GM23338 (cell line): ENCODE data around the gene GSTM5. TPM values are rescaled to one million over a fixed set of nuclear protein-coding genes. Genes with fewer than 3 reads are reported as not detected.

Experiments
- ATAC-seq: fragments of 200-7000 bp; cut with Tn5 transposase; 3 replicates; pipeline ENCODE4 v1.9.1; 2020
- DNase-seq: peaks from one replicate; pipeline ENCODE4 v3.0.0-alpha.2; 2015; ENCODE audit warnings: low spot score
- H2AFZ ChIP-seq: fragments of 200-600 bp; sonication (generic); 2 replicates; pipeline ENCODE4 v1.8.0; 2016; ENCODE audit warnings: antibody characterized with exemption, mild to moderate bottlenecking, moderate library complexity
- H3F3A ChIP-seq: fragments of 200-600 bp; sonication (generic); replicated peaks from 2 replicates; pipeline ENCODE4 v1.8.0; 2017; ENCODE audit warnings: antibody characterized with exemption, mixed run types, low read depth
- H3K27ac ChIP-seq: fragments of 200-600 bp; sonication (generic); 2 replicates; pipeline ENCODE4 v1.6.1; 2016; ENCODE audit warnings: low read depth
- H3K27me3 ChIP-seq: fragments of 200-600 bp; sonication (generic); 2 replicates; pipeline ENCODE4 v1.8.0; 2016; ENCODE audit warnings: mild to moderate bottlenecking, mixed run types, moderate library complexity; ENCODE audit not compliant: insufficient read depth
- H3K36me3 ChIP-seq: fragments of 200-600 bp; sonication (generic); 2 replicates; pipeline ENCODE4 v1.8.0; 2016; ENCODE audit warnings: mild to moderate bottlenecking; ENCODE audit not compliant: insufficient read depth
- H3K4me1 ChIP-seq: fragments of 200-600 bp; sonication (generic); 2 replicates; pipeline ENCODE4 v1.8.0; 2016; ENCODE audit warnings: mild to moderate bottlenecking, moderate library complexity; ENCODE audit not compliant: insufficient read depth
- H3K4me2 ChIP-seq: fragments of 200-600 bp; sonication (generic); 2 replicates; pipeline ENCODE4 v1.7.1; 2017; ENCODE audit warnings: mixed run types
- H3K4me3 ChIP-seq: fragments of 200-600 bp; sonication (generic); 2 replicates; pipeline ENCODE4 v1.6.1; 2016; ENCODE audit warnings: mixed run types
- H3K79me2 ChIP-seq: fragments of 200-600 bp; sonication (generic); replicated peaks from 2 replicates; pipeline ENCODE4 v1.8.0; 2017; ENCODE audit warnings: mild to moderate bottlenecking; ENCODE audit not compliant: insufficient read depth
- H3K9me2 ChIP-seq: fragments of 200-600 bp; sonication (generic); 2 replicates; pipeline ENCODE4 v1.8.0; 2017; ENCODE audit not compliant: insufficient read depth
- H4K20me1 ChIP-seq: fragments of 200-600 bp; sonication (generic); replicated peaks from 2 replicates; pipeline ENCODE4 v1.8.0; 2017; ENCODE audit warnings: mild to moderate bottlenecking; ENCODE audit not compliant: insufficient read depth
- H3K27ac Mint-ChIP-seq: 2 replicates; pipeline ENCODE4 v1.8.0; 2020; ENCODE audit warnings: inconsistent platforms, mild to moderate bottlenecking, moderate library complexity, mixed read lengths
- H3K27me3 Mint-ChIP-seq: 3 replicates; pipeline ENCODE4 v1.8.0; 2022; ENCODE audit warnings: low read depth, mild to moderate bottlenecking, moderate library complexity, mixed read lengths, inconsistent platforms; ENCODE audit not compliant: insufficient read depth, poor library complexity
- H3K36me3 Mint-ChIP-seq: 3 replicates; pipeline ENCODE4 v1.8.0; 2021; ENCODE audit warnings: low read depth, mild to moderate bottlenecking, inconsistent platforms, moderate library complexity, mixed read lengths
- H3K4me1 Mint-ChIP-seq: 3 replicates; pipeline ENCODE4 v1.8.0; 2020; ENCODE audit warnings: mild to moderate bottlenecking, inconsistent platforms, mixed read lengths
- H3K4me3 Mint-ChIP-seq: 3 replicates; pipeline ENCODE4 v1.8.0; 2021; ENCODE audit warnings: moderate library complexity, mild to moderate bottlenecking, inconsistent platforms, mixed read lengths
- H3K9me3 Mint-ChIP-seq: 3 replicates; pipeline ENCODE4 v1.8.0; 2020; ENCODE audit warnings: moderate library complexity, mild to moderate bottlenecking, inconsistent platforms, mixed read lengths
- CREB1 ChIP-seq: fragments of 250-450 bp; sonication (Bioruptor Pico); IDR thresholded peaks from 2 replicates; pipeline ENCODE4 v1.5.0; 2020; ENCODE audit warnings: low read depth, mild to moderate bottlenecking, moderate library complexity
- EZH2 ChIP-seq: fragments of 200-600 bp; sonication (generic); IDR thresholded peaks from one replicate; pipeline ENCODE4 v1.8.0; 2017; ENCODE audit warnings: antibody characterized with exemption, mild to moderate bottlenecking, low read depth; ENCODE audit not compliant: unreplicated experiment
- EZH2phosphoT487 ChIP-seq: fragments of 200-600 bp; sonication (generic); IDR thresholded peaks from one replicate; pipeline ENCODE4 v1.8.1; 2018; ENCODE audit warnings: antibody characterized with exemption; ENCODE audit not compliant: unreplicated experiment
- JUNB ChIP-seq: IDR thresholded peaks from one replicate; pipeline ENCODE4 v1.6.1; 2016; ENCODE audit warnings: antibody characterized with exemption; ENCODE audit not compliant: unreplicated experiment
- NANOG ChIP-seq: IDR thresholded peaks from 2 replicates; pipeline ENCODE4 v1.6.1; 2016; ENCODE audit warnings: antibody characterized with exemption, borderline replicate concordance
- POLR2AphosphoS5 ChIP-seq: IDR thresholded peaks from 2 replicates; pipeline ENCODE4 v1.6.1; 2016; ENCODE audit warnings: antibody characterized with exemption, low read depth
- STAT1 ChIP-seq: IDR thresholded peaks from one replicate; pipeline ENCODE4 v1.6.1; 2016; ENCODE audit warnings: antibody characterized with exemption; ENCODE audit not compliant: unreplicated experiment
- ZNF114 ChIP-seq: fragments of 250-450 bp; sonication (Bioruptor Pico); IDR thresholded peaks from 2 replicates; pipeline ENCODE4 v1.5.0; 2020; ENCODE audit warnings: mild to moderate bottlenecking, moderate library complexity
- ZNF331 ChIP-seq: fragments of 250-450 bp; sonication (Bioruptor Pico); IDR thresholded peaks from 2 replicates; pipeline ENCODE4 v1.5.0; 2020; ENCODE audit warnings: low read depth, mild to moderate bottlenecking, moderate library complexity
- polyA plus RNA-seq: library from polyadenylated mRNA; unstranded; fragments of >200 nt; fragmentation: Nextera tagmentation; extraction: Ambion mirVana; gene quantifications from 2 replicates; pipeline ENCODE4 v1.2.1, GENCODE V29; 2016
- total RNA-seq: library from RNA; depleted of rRNA; stranded (reverse); fragments of >200 nt; shearing (Covaris generic); gene quantifications from 2 replicates; pipeline ENCODE4 v1.2.3, GENCODE V29; 2014
- TF ChIP-seq, protein P1 (sequence below): IDR thresholded peaks from 2 replicates; pipeline ENCODE4 v1.6.1; 2016; ENCODE audit warnings: antibody characterized with exemption
- TF ChIP-seq, protein P2 (sequence below): fragments of 250-450 bp; sonication (Bioruptor Pico); IDR thresholded peaks from 2 replicates; pipeline ENCODE4 v1.5.0; 2020; ENCODE audit warnings: mild to moderate bottlenecking, moderate library complexity
- TF ChIP-seq, protein P3 (sequence below): IDR thresholded peaks from one replicate; pipeline ENCODE4 v1.6.1; 2018; ENCODE audit warnings: antibody characterized with exemption; ENCODE audit not compliant: unreplicated experiment
- TF ChIP-seq, protein P4 (sequence below), 2 experiments: fragments of 200-600 bp in 1 of 2; sonication (generic) in 1 of 2; conservative IDR thresholded peaks; 2 replicates each; pipeline versions ENCODE4 v1.5.1 to v1.6.1; 2016 to 2017; ENCODE audit warnings: antibody characterized with exemption in 2 of 2, low read depth in 2 of 2, mild to moderate bottlenecking in 2 of 2, moderate library complexity in 1 of 2

Gene GSTM5
- total and polyA plus RNA-seq, 2 experiments from 2014 or later = 2.5 to 5.0 TPM

DNA sequence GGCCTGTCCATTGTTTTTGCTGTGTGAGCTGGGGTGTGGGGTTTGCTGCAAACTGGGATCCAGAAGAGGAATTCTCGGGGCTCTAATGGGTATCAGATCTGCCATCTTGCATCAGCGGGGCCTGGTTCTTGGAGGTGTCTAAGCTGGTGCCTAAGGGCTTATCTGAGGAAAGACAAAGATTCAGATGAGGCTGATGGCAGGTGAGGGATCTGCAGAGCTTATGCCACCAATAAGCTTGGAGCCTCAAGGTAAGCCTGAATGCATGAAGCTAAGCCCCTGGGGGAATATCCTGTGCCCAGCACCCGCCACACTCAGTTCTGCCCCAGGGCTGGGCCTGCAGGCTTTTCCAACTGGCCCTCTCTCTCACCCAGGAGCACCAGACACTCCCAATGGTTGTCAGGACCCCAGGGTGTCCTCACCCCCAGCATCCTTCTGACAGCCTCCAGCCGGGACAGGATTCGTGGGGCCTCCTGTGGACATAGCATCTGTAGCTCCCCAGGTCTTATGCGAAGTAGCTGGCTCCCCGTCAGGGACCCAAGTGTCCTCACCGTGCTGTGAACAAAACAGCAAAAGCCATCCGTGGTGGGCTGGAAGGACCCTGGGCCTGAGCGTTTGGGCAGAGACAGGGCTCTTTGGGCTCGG lies 38.3 kb downstream of the GSTM5 start:
- ATAC-seq (no peak), DNase-seq (no peak)
- no peak overlapping the region for H2AFZ ChIP-seq
- H3K4me3 ChIP-seq = no peak overlapping the region
- H3K36me3 ChIP-seq = no peaks in the 10 kb centered on the region
- no peak overlapping the region for H3K27ac ChIP-seq
- TF ChIP-seq EZH2phosphoT487 (no peak), JUNB (no peak), POLR2AphosphoS5 (no peak), ZNF114 (no peak), STAT1 (no peak), EZH2 (no peak), ZNF331 (CRISPR knock-in tag) (no peak), CREB1 (CRISPR knock-in tag) (no peak), NANOG (no peak)
- TF ChIP-seq, protein P1, sequence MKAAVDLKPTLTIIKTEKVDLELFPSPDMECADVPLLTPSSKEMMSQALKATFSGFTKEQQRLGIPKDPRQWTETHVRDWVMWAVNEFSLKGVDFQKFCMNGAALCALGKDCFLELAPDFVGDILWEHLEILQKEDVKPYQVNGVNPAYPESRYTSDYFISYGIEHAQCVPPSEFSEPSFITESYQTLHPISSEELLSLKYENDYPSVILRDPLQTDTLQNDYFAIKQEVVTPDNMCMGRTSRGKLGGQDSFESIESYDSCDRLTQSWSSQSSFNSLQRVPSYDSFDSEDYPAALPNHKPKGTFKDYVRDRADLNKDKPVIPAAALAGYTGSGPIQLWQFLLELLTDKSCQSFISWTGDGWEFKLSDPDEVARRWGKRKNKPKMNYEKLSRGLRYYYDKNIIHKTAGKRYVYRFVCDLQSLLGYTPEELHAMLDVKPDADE = no peak
- TF ChIP-seq, protein P2, sequence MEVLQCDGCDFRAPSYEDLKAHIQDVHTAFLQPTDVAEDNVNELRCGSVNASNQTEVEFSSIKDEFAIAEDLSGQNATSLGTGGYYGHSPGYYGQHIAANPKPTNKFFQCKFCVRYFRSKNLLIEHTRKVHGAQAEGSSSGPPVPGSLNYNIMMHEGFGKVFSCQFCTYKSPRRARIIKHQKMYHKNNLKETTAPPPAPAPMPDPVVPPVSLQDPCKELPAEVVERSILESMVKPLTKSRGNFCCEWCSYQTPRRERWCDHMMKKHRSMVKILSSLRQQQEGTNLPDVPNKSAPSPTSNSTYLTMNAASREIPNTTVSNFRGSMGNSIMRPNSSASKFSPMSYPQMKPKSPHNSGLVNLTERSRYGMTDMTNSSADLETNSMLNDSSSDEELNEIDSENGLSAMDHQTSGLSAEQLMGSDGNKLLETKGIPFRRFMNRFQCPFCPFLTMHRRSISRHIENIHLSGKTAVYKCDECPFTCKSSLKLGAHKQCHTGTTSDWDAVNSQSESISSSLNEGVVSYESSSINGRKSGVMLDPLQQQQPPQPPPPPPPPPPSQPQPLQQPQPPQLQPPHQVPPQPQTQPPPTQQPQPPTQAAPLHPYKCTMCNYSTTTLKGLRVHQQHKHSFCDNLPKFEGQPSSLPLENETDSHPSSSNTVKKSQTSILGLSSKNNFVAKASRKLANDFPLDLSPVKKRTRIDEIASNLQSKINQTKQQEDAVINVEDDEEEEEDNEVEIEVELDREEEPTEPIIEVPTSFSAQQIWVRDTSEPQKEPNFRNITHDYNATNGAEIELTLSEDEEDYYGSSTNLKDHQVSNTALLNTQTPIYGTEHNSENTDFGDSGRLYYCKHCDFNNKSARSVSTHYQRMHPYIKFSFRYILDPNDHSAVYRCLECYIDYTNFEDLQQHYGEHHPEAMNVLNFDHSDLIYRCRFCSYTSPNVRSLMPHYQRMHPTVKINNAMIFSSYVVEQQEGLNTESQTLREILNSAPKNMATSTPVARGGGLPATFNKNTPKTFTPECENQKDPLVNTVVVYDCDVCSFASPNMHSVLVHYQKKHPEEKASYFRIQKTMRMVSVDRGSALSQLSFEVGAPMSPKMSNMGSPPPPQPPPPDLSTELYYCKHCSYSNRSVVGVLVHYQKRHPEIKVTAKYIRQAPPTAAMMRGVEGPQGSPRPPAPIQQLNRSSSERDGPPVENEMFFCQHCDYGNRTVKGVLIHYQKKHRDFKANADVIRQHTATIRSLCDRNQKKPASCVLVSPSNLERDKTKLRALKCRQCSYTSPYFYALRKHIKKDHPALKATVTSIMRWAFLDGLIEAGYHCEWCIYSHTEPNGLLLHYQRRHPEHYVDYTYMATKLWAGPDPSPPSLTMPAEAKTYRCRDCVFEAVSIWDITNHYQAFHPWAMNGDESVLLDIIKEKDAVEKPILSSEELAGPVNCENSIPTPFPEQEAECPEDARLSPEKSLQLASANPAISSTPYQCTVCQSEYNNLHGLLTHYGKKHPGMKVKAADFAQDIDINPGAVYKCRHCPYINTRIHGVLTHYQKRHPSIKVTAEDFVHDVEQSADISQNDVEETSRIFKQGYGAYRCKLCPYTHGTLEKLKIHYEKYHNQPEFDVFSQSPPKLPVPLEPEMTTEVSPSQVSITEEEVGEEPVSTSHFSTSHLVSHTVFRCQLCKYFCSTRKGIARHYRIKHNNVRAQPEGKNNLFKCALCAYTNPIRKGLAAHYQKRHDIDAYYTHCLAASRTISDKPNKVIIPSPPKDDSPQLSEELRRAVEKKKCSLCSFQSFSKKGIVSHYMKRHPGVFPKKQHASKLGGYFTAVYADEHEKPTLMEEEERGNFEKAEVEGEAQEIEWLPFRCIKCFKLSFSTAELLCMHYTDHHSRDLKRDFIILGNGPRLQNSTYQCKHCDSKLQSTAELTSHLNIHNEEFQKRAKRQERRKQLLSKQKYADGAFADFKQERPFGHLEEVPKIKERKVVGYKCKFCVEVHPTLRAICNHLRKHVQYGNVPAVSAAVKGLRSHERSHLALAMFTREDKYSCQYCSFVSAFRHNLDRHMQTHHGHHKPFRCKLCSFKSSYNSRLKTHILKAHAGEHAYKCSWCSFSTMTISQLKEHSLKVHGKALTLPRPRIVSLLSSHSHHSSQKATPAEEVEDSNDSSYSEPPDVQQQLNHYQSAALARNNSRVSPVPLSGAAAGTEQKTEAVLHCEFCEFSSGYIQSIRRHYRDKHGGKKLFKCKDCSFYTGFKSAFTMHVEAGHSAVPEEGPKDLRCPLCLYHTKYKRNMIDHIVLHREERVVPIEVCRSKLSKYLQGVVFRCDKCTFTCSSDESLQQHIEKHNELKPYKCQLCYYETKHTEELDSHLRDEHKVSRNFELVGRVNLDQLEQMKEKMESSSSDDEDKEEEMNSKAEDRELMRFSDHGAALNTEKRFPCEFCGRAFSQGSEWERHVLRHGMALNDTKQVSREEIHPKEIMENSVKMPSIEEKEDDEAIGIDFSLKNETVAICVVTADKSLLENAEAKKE = no peak
- TF ChIP-seq, protein P3, sequence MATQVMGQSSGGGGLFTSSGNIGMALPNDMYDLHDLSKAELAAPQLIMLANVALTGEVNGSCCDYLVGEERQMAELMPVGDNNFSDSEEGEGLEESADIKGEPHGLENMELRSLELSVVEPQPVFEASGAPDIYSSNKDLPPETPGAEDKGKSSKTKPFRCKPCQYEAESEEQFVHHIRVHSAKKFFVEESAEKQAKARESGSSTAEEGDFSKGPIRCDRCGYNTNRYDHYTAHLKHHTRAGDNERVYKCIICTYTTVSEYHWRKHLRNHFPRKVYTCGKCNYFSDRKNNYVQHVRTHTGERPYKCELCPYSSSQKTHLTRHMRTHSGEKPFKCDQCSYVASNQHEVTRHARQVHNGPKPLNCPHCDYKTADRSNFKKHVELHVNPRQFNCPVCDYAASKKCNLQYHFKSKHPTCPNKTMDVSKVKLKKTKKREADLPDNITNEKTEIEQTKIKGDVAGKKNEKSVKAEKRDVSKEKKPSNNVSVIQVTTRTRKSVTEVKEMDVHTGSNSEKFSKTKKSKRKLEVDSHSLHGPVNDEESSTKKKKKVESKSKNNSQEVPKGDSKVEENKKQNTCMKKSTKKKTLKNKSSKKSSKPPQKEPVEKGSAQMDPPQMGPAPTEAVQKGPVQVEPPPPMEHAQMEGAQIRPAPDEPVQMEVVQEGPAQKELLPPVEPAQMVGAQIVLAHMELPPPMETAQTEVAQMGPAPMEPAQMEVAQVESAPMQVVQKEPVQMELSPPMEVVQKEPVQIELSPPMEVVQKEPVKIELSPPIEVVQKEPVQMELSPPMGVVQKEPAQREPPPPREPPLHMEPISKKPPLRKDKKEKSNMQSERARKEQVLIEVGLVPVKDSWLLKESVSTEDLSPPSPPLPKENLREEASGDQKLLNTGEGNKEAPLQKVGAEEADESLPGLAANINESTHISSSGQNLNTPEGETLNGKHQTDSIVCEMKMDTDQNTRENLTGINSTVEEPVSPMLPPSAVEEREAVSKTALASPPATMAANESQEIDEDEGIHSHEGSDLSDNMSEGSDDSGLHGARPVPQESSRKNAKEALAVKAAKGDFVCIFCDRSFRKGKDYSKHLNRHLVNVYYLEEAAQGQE = no peak
- TF ChIP-seq, protein P4, sequence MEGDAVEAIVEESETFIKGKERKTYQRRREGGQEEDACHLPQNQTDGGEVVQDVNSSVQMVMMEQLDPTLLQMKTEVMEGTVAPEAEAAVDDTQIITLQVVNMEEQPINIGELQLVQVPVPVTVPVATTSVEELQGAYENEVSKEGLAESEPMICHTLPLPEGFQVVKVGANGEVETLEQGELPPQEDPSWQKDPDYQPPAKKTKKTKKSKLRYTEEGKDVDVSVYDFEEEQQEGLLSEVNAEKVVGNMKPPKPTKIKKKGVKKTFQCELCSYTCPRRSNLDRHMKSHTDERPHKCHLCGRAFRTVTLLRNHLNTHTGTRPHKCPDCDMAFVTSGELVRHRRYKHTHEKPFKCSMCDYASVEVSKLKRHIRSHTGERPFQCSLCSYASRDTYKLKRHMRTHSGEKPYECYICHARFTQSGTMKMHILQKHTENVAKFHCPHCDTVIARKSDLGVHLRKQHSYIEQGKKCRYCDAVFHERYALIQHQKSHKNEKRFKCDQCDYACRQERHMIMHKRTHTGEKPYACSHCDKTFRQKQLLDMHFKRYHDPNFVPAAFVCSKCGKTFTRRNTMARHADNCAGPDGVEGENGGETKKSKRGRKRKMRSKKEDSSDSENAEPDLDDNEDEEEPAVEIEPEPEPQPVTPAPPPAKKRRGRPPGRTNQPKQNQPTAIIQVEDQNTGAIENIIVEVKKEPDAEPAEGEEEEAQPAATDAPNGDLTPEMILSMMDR (conservative IDR thresholded peaks at IDR 0.05; ENCODE audit: low read depth in 2 of 2) = no peak
- Mint-ChIP-seq H3K27ac (no peak overlapping the region), H3K9me3 (peaks cover 23% of the 10 kb centered on the region), H3K36me3 (peaks cover 9% of the 10 kb centered on the region; the same call in 2 of the 3 replicates), H3K4me1 (no peaks in the 10 kb centered on the region), H3K27me3 (peaks cover 12% of the 10 kb centered on the region), H3K4me3 (no peak overlapping the region)
- no peaks in the 10 kb centered on the region for H3F3A ChIP-seq
- no peaks in the 10 kb centered on the region for H4K20me1 ChIP-seq
- no peaks in the 10 kb centered on the region for H3K9me2 ChIP-seq
- no peaks in the 10 kb centered on the region for H3K79me2 ChIP-seq
- H3K4me2 ChIP-seq = no peak overlapping the region
- no peaks in the 10 kb centered on the region for H3K4me1 ChIP-seq
- no peaks in the 10 kb centered on the region for H3K27me3 ChIP-seq
